GM23338 (cell line): ENCODE data around the gene PTPRC.

Source experiments
- CREB1 ChIP-seq: fragments of 250-450 bp; sonication (Bioruptor Pico); IDR thresholded peaks from 2 replicates; pipeline ENCODE4 v1.5.0; 2020; ENCODE audit warnings: low read depth, mild to moderate bottlenecking, moderate library complexity
- CTCF ChIP-seq, 2 experiments: fragments of 200-600 bp in 1 of 2; sonication (generic) in 1 of 2; conservative IDR thresholded peaks; 2 replicates each; pipeline versions ENCODE4 v1.5.1 to v1.6.1; 2016 to 2017; ENCODE audit warnings: antibody characterized with exemption in 2 of 2, low read depth in 2 of 2, mild to moderate bottlenecking in 2 of 2, moderate library complexity in 1 of 2
- EZH2 ChIP-seq: fragments of 200-600 bp; sonication (generic); IDR thresholded peaks from one replicate; pipeline ENCODE4 v1.8.0; 2017; ENCODE audit warnings: antibody characterized with exemption, mild to moderate bottlenecking, low read depth; ENCODE audit not compliant: unreplicated experiment
- EZH2phosphoT487 ChIP-seq: fragments of 200-600 bp; sonication (generic); IDR thresholded peaks from one replicate; pipeline ENCODE4 v1.8.1; 2018; ENCODE audit warnings: antibody characterized with exemption; ENCODE audit not compliant: unreplicated experiment
- NANOG ChIP-seq: IDR thresholded peaks from 2 replicates; pipeline ENCODE4 v1.6.1; 2016; ENCODE audit warnings: antibody characterized with exemption, borderline replicate concordance
- POLR2AphosphoS5 ChIP-seq: IDR thresholded peaks from 2 replicates; pipeline ENCODE4 v1.6.1; 2016; ENCODE audit warnings: antibody characterized with exemption, low read depth
- ZNF331 ChIP-seq: fragments of 250-450 bp; sonication (Bioruptor Pico); IDR thresholded peaks from 2 replicates; pipeline ENCODE4 v1.5.0; 2020; ENCODE audit warnings: low read depth, mild to moderate bottlenecking, moderate library complexity
- TF ChIP-seq, protein P1 (sequence below): IDR thresholded peaks from 2 replicates; pipeline ENCODE4 v1.6.1; 2016; ENCODE audit warnings: antibody characterized with exemption
- TF ChIP-seq, protein P2 (sequence below): IDR thresholded peaks from one replicate; pipeline ENCODE4 v1.6.1; 2018; ENCODE audit warnings: antibody characterized with exemption; ENCODE audit not compliant: unreplicated experiment

- TF ChIP-seq CTCF (conservative IDR thresholded peaks at IDR 0.05; ENCODE audit: low read depth in 2 of 2), result no peak
- TF ChIP-seq EZH2, result no peak
- no peak for TF ChIP-seq POLR2AphosphoS5
- TF ChIP-seq EZH2phosphoT487, result no peak
- TF ChIP-seq NANOG, result no peak
- TF ChIP-seq, protein P1, sequence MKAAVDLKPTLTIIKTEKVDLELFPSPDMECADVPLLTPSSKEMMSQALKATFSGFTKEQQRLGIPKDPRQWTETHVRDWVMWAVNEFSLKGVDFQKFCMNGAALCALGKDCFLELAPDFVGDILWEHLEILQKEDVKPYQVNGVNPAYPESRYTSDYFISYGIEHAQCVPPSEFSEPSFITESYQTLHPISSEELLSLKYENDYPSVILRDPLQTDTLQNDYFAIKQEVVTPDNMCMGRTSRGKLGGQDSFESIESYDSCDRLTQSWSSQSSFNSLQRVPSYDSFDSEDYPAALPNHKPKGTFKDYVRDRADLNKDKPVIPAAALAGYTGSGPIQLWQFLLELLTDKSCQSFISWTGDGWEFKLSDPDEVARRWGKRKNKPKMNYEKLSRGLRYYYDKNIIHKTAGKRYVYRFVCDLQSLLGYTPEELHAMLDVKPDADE, result no peak
- no peak for TF ChIP-seq CREB1
- TF ChIP-seq, protein P2, sequence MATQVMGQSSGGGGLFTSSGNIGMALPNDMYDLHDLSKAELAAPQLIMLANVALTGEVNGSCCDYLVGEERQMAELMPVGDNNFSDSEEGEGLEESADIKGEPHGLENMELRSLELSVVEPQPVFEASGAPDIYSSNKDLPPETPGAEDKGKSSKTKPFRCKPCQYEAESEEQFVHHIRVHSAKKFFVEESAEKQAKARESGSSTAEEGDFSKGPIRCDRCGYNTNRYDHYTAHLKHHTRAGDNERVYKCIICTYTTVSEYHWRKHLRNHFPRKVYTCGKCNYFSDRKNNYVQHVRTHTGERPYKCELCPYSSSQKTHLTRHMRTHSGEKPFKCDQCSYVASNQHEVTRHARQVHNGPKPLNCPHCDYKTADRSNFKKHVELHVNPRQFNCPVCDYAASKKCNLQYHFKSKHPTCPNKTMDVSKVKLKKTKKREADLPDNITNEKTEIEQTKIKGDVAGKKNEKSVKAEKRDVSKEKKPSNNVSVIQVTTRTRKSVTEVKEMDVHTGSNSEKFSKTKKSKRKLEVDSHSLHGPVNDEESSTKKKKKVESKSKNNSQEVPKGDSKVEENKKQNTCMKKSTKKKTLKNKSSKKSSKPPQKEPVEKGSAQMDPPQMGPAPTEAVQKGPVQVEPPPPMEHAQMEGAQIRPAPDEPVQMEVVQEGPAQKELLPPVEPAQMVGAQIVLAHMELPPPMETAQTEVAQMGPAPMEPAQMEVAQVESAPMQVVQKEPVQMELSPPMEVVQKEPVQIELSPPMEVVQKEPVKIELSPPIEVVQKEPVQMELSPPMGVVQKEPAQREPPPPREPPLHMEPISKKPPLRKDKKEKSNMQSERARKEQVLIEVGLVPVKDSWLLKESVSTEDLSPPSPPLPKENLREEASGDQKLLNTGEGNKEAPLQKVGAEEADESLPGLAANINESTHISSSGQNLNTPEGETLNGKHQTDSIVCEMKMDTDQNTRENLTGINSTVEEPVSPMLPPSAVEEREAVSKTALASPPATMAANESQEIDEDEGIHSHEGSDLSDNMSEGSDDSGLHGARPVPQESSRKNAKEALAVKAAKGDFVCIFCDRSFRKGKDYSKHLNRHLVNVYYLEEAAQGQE, result no peak
- no peak for TF ChIP-seq ZNF331 (CRISPR knock-in tag)
These were observed 11.1 kb downstream of the PTPRC start for GRCh38 chr1:198649968-198650338.
